ENCODE measurements around the gene MMP14. TPM values are rescaled to one million over a fixed set of nuclear protein-coding genes. Genes with fewer than 3 reads are reported as not detected.
A peak's percentile ranks its signal among the peaks of the same experiment; 100 is the strongest.
"Not testable (repeated sequence)": the region's sequence is repeated elsewhere in the genome, so short reads cannot be mapped to it uniquely, and the experiment has no call there.

Gene MMP14
- total and polyA plus RNA-seq, 2 experiments from 2014 or later, result 7.0 to 56.4 TPM

- Mint-ChIP-seq H3K4me1 (peaks cover 24% of the 10 kb centered on the region), H3K27ac (peak overlapping the region; percentile 88), H3K4me3 (peak overlapping the region; percentile 91), H3K27me3 (ENCODE audit: insufficient read depth, low read depth, poor library complexity) (peaks cover 18% of the 10 kb centered on the region), H3K36me3 (ENCODE audit: low read depth) (peaks cover 26% of the 10 kb centered on the region)
- DNase-seq (ENCODE audit: low spot score); H3K9me3 Mint-ChIP-seq; H3K27me3 ChIP-seq (ENCODE audit: insufficient read depth); ATAC-seq; H4K20me1 ChIP-seq (replicated peaks; ENCODE audit: insufficient read depth); H3K9me2 ChIP-seq (ENCODE audit: insufficient read depth): not testable (repeated sequence)
- Histone ChIP-seq H3K4me2 (peak overlapping the region; percentile 96), H3K79me2 (replicated peaks; ENCODE audit: insufficient read depth) (peaks cover 19% of the 10 kb centered on the region), H3K36me3 (ENCODE audit: insufficient read depth) (peaks cover 34% of the 10 kb centered on the region), H3K27ac (ENCODE audit: low read depth) (peak overlapping the region; percentile 85), H3K4me3 (peak overlapping the region; percentile 93), H3K4me1 (ENCODE audit: insufficient read depth) (peaks cover 24% of the 10 kb centered on the region), H3F3A (replicated peaks; ENCODE audit: low read depth) (0 out of 2 replicates have a peak, but pooled peaks cover 11% of the 10 kb centered on the region), H2AFZ (peak overlapping the region; percentile 53)
- 0 out of 2 replicates have a peak, but pooled peaks have one; percentile 2 for TF ChIP-seq ZNF114 (CRISPR knock-in tag; IDR thresholded peaks at IDR 0.05)
Measured at GRCh38 chr14:22829076-22829660, 7.2 kb upstream of the MMP14 start.

GRCh38 chr14:22829661-22830442 lies 6.5 kb upstream of the MMP14 start, which contains the start of gene MRPL52:
MRPL52 (plus strand) TSS chr14:22829887; CDS start chr14:22829913, 26 bp downstream.
- Histone ChIP-seq H3K27me3 (ENCODE audit: insufficient read depth) (no peaks in the 10 kb centered on the region), H3K79me2 (replicated peaks; ENCODE audit: insufficient read depth) (peaks cover 19% of the 10 kb centered on the region), H3K27ac (ENCODE audit: low read depth) (peak within 1 kb of the TSS; percentile 86), H3K9me2 (ENCODE audit: insufficient read depth) (peaks cover 4% of the 10 kb centered on the region), H3K4me2 (peak within 1 kb of the TSS; percentile 96), H2AFZ (peak within 1 kb of the TSS; percentile 60), H3K36me3 (ENCODE audit: insufficient read depth) (peaks cover 41% of the 10 kb centered on the region), H4K20me1 (replicated peaks; ENCODE audit: insufficient read depth) (no peaks in the 10 kb centered on the region), H3F3A (replicated peaks; ENCODE audit: low read depth) (peaks cover 9% of the 10 kb centered on the region; the same call in 1 of the 2 replicates), H3K4me3 (peak within 1 kb of the TSS; percentile 93), H3K4me1 (ENCODE audit: insufficient read depth) (peaks cover 20% of the 10 kb centered on the region)
- ATAC-seq, result peak; percentile 88
- DNase-seq (ENCODE audit: low spot score), result peak; percentile 92
- Mint-ChIP-seq H3K4me1 (peaks cover 18% of the 10 kb centered on the region), H3K27ac (peak within 1 kb of the TSS; percentile 88), H3K36me3 (ENCODE audit: low read depth) (peaks cover 32% of the 10 kb centered on the region), H3K9me3 (no peaks in the 10 kb centered on the region), H3K27me3 (ENCODE audit: insufficient read depth, low read depth, poor library complexity) (peaks cover 18% of the 10 kb centered on the region), H3K4me3 (peak within 1 kb of the TSS; percentile 91)
- no peak for TF ChIP-seq CTCF (conservative IDR thresholded peaks at IDR 0.05; ENCODE audit: low read depth in 2 of 2)
- no peak for TF ChIP-seq STAT1 (IDR thresholded peaks at IDR 0.05; ENCODE audit: unreplicated experiment)
- no peak for TF ChIP-seq EZH2phosphoT487 (IDR thresholded peaks at IDR 0.05; ENCODE audit: unreplicated experiment)
- TF ChIP-seq ZNF331 (CRISPR knock-in tag; IDR thresholded peaks at IDR 0.05; ENCODE audit: low read depth), result no peak
- peak; percentile 65 for TF ChIP-seq CREB1 (CRISPR knock-in tag; IDR thresholded peaks at IDR 0.05; ENCODE audit: low read depth)
- TF ChIP-seq ZNF462 (CRISPR knock-in tag; IDR thresholded peaks at IDR 0.05), result no peak
- peak; percentile 78 for TF ChIP-seq POLR2AphosphoS5 (IDR thresholded peaks at IDR 0.05; ENCODE audit: low read depth)
- TF ChIP-seq ZNF114 (CRISPR knock-in tag; IDR thresholded peaks at IDR 0.05), result 0 out of 2 replicates have a peak, but pooled peaks have one; percentile 6
- TF ChIP-seq JUNB (IDR thresholded peaks at IDR 0.05; ENCODE audit: unreplicated experiment), result no peak
- no peak for TF ChIP-seq EZH2 (IDR thresholded peaks at IDR 0.05; ENCODE audit: low read depth, unreplicated experiment)
- no peak for TF ChIP-seq NANOG (IDR thresholded peaks at IDR 0.05; ENCODE audit: borderline replicate concordance)

All from GM23338 (cell line).